HFFc6 (cell line): Measurements from ENCODE around the gene SP9. TPM values are rescaled to one million over a fixed set of nuclear protein-coding genes. Genes with fewer than 3 reads are reported as not detected.
"Not testable (repeated sequence)": the region's sequence is repeated elsewhere in the genome, so short reads cannot be mapped to it uniquely, and the experiment has no call there.

ENCODE experiments used
- DNase-seq: peaks from one replicate; pipeline ENCODE4 v3.0.0-alpha.2; 2018
- H3K27ac Mint-ChIP-seq: 2 replicates; pipeline ENCODE4 v1.8.0; 2020; ENCODE audit warnings: mild to moderate bottlenecking, mixed read lengths
- H3K27me3 Mint-ChIP-seq: 2 replicates; pipeline ENCODE4 v1.8.0; 2021; ENCODE audit warnings: mild to moderate bottlenecking, moderate library complexity, mixed read lengths; ENCODE audit not compliant: insufficient read depth
- H3K36me3 Mint-ChIP-seq: 2 replicates; pipeline ENCODE4 v1.8.0; 2021; ENCODE audit warnings: low read depth, mixed read lengths
- H3K4me1 Mint-ChIP-seq: 2 replicates; pipeline ENCODE4 v1.8.0; 2020; ENCODE audit warnings: low read depth, mixed read lengths
- H3K4me3 Mint-ChIP-seq: 2 replicates; pipeline ENCODE4 v1.8.0; 2020; ENCODE audit warnings: mild to moderate bottlenecking, moderate library complexity, mixed read lengths
- H3K9me3 Mint-ChIP-seq: 2 replicates; pipeline ENCODE4 v1.8.0; 2020; ENCODE audit warnings: mild to moderate bottlenecking, mixed read lengths
- total RNA-seq, 6 experiments: library from RNA; stranded (reverse); fragmentation: NEBNext Ultra II Directional; extraction: Animal tissue kit (Norgen Biotek cat#: 25700); gene quantifications; 2 replicates in 1 of 6; 3 replicates in 5 of 6; pipeline ENCODE4 v1.2.3, GENCODE V29; 2021
- TF ChIP-seq, protein P1 (sequence below): fragments of 200-600 bp; sonication (generic); IDR thresholded peaks from 2 replicates; pipeline ENCODE4 v1.5.0; 2021; ENCODE audit warnings: antibody characterized with exemption, mild to moderate bottlenecking

Gene SP9
- total RNA-seq, 6 experiments from 2014 or later = not detected

DNA sequence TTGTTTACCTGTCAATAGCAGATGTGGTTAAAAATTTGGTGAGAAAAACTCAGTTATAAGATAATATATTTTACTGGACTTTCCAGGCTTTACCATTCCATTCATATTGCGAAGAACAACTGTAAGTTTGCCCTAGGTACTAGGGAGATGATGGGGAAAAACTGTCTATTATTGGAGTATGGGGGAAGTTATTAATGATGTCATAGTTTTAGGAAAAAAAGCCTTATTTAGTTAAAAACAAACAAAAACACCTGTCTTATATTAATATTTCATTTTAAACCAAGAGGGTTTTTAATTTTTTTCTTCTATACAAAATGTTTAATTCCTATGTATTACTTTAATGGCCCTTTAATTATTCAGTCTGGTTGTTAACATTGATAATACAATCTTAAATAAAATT, 18.2 kb downstream of the SP9 start:
- TF ChIP-seq, protein P1, sequence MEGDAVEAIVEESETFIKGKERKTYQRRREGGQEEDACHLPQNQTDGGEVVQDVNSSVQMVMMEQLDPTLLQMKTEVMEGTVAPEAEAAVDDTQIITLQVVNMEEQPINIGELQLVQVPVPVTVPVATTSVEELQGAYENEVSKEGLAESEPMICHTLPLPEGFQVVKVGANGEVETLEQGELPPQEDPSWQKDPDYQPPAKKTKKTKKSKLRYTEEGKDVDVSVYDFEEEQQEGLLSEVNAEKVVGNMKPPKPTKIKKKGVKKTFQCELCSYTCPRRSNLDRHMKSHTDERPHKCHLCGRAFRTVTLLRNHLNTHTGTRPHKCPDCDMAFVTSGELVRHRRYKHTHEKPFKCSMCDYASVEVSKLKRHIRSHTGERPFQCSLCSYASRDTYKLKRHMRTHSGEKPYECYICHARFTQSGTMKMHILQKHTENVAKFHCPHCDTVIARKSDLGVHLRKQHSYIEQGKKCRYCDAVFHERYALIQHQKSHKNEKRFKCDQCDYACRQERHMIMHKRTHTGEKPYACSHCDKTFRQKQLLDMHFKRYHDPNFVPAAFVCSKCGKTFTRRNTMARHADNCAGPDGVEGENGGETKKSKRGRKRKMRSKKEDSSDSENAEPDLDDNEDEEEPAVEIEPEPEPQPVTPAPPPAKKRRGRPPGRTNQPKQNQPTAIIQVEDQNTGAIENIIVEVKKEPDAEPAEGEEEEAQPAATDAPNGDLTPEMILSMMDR = no peak
- no peak overlapping the region for H3K4me3 Mint-ChIP-seq
- no peaks in the 10 kb centered on the region for H3K4me1 Mint-ChIP-seq
- peaks cover 8% of the 10 kb centered on the region for H3K36me3 Mint-ChIP-seq
- no peak for DNase-seq
- H3K27me3 Mint-ChIP-seq = no peaks in the 10 kb centered on the region; the same call in 1 of the 2 replicates
- no peaks in the 10 kb centered on the region for H3K9me3 Mint-ChIP-seq
- H3K27ac Mint-ChIP-seq = no peak overlapping the region

DNA sequence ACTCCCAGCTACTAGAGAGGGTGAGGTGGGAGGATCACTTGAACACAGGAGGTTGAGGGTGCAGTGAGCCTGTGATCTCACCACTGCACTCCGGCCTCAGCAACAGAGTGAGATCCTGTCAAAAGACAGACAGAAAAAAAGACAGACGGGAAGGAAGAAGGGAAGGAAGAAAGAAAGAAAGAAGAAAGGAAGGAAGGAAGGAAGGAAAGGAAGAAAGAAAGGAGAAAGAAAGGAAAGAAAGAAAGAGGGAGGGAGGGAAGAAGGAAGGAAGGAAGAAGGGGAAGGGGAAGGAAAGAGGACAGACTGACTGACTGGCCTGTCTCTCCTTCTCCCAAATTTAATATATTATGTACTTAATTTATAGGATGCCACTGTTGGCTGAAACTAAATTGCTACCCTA, 21.6 kb downstream of the SP9 start:
- no peak for DNase-seq
- no peak overlapping the region for H3K4me3 Mint-ChIP-seq

DNA sequence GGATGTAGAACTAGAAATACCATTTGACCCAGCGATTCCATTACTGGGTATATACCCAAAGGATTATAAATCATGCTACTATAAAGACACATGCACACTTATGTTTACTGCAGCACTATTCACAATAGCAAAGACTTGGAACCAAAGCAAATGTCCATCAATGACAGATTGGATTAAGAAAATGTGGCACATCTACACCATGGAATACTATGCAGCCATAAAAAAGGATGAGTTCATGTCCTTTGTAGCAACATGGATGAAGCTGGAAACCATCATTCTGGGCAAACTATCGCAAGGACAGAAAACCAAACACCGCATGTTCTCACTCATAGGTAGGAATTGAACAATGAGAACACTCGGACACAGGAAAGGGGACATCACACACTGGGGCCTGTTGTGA, 24.9 kb downstream of the SP9 start:
- not testable (repeated sequence) for H3K4me3 Mint-ChIP-seq

More for the DNA sequence above, 21.6 kb downstream of the SP9 start:
- Mint-ChIP-seq H3K27ac (no peak overlapping the region), H3K9me3 (no peaks in the 10 kb centered on the region), H3K36me3 (peaks cover 12% of the 10 kb centered on the region; the same call in 1 of the 2 replicates), H3K4me1 (no peaks in the 10 kb centered on the region), H3K27me3 (no peaks in the 10 kb centered on the region)
- TF ChIP-seq, protein P1 = no peak

DNA sequence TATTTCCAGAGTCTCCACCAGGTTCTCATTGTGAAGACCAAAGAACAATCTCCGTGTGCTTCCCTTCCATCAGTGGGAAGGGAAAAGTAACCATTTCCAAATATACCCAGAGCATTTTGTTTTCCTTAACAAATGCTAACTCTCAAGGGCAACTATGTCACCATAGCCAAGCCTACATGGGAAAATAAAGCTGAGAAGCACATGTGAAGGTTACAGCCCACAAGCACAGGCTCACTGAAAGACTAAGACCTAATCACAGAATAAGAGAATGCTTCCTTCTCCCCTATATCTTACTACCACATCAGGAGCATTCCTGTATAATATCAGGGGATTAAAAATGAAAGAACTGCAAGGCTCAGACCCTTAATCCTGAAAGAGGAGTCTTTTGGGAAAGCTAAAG, 28.2 kb downstream of the SP9 start:
- Mint-ChIP-seq H3K36me3 (peaks cover 53% of the 10 kb centered on the region), H3K27ac (no peak overlapping the region), H3K9me3 (peaks cover 12% of the 10 kb centered on the region), H3K4me1 (no peaks in the 10 kb centered on the region), H3K27me3 (peaks cover 2% of the 10 kb centered on the region; the same call in 1 of the 2 replicates), H3K4me3 (no peak overlapping the region)
- no peak for DNase-seq
- TF ChIP-seq, protein P1 = no peak

More for the DNA sequence above, 24.9 kb downstream of the SP9 start:
- H3K9me3 Mint-ChIP-seq, H3K27ac Mint-ChIP-seq, H3K4me1 Mint-ChIP-seq, H3K27me3 Mint-ChIP-seq, DNase-seq: not testable (repeated sequence)
- H3K36me3 Mint-ChIP-seq = peaks cover 29% of the 10 kb centered on the region

DNA sequence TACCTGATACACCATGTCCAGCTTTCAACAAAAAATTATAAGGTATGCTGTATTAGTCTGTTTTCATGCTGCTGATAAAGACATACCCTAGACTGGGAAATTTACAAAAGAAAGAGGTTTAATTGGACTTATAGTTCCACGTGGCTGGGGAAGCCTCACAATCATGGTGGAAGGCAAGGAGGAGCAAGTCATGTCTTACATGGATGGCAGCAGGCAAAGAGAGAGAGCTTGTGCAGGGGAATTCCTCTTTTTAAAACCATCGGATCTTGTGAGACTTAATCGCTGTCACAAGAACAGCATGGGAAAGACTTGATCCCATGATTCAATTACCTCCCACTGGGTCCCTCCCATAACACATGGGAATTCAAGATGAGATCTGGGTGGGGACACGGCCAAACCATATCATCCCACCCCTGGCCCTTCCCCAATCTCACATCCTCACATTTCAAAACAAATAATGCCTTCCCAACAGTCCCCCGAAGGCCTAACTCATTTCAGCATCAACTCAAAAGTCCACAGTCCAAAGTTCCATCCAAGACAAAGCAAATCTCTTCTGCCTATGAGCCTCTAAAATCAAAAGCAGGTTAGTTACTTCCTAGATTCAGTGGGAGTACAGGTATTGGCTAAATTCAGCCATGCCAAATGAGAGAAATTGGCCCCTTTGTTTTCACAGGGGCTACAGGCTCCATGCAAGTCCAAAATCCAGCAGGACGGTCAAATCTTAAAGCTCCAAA, 28.9 kb downstream of the SP9 start:
- DNase-seq, H3K27ac Mint-ChIP-seq, H3K27me3 Mint-ChIP-seq, H3K4me1 Mint-ChIP-seq, H3K4me3 Mint-ChIP-seq: not testable (repeated sequence)
- Mint-ChIP-seq H3K36me3 (peaks cover 57% of the 10 kb centered on the region), H3K9me3 (peaks cover 12% of the 10 kb centered on the region)

DNA sequence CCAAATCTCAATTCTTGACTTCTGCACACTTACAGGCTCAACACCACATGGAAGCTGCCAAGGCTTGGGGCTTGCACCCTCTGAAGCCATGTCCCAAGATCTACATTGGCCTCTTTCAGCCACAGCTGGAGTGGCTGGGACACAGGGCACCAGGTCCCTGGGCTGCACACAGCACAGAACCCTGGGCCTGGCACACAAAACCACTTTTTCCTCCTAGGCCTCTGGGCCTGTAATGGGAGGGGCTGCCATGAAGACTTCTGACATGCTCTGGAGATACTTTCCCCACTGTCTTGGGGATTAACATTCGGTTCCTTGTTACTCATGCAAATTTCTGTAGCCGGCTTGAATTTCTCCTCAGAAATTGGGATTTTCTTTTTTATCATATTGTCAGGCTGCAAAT, 29.9 kb downstream of the SP9 start:
- no peaks in the 10 kb centered on the region for H3K4me1 Mint-ChIP-seq
- peaks cover 59% of the 10 kb centered on the region for H3K36me3 Mint-ChIP-seq
- peaks cover 2% of the 10 kb centered on the region; the same call in 1 of the 2 replicates for H3K27me3 Mint-ChIP-seq
- DNase-seq = no peak
- H3K9me3 Mint-ChIP-seq = peaks cover 12% of the 10 kb centered on the region
- no peak overlapping the region for H3K4me3 Mint-ChIP-seq
- no peak overlapping the region for H3K27ac Mint-ChIP-seq
- TF ChIP-seq, protein P1 = no peak
